ENCODE measurements around the gene OR5H2. TPM values are rescaled to one million over a fixed set of nuclear protein-coding genes. Genes with fewer than 3 reads are reported as not detected.

OR5H2 gene
- total RNA-seq (2021), result not detected in 3 replicates
- not detected for Bru-seq, nascent RNA
- long read RNA-seq, experiment 1, result 0 reads
- long read RNA-seq, experiment 2, result 0 reads
- long read RNA-seq, experiment 3, result 0 reads

DNA sequence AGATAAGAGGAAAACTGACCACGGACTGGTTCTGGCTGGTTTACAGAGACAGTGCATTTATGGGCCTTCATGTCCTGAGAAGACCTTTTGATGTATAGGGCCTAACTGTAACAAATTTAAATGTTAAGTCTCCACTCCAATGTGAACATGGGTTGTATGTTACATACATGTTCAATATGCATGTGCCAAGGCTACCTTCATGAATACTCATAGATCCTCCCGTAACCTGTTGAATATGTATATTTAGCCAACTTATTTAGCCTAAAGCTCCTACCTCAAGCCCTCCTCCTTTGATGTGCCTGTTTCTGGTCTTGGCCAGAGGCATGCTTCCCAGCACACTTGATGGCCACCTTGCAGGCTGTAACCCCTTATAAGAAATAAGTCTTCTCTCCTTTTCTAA, at the start of gene OR5H2:
TSS of gene OR5H2 (plus strand) at position 301 of the 400 bp plus-strand sequence. CDS start 398 bp downstream, outside the sequence.
- Mint-ChIP-seq H3K4me3 (no peak within 1 kb of the TSS), H3K9me3 (peaks cover 14% of the 10 kb centered on the region), H3K36me3 (peaks cover 5% of the 10 kb centered on the region), H3K4me1 (peaks cover 28% of the 10 kb centered on the region), H3K27me3 (ENCODE audit: low read depth) (no peaks in the 10 kb centered on the region; the same call in 1 of the 2 replicates), H3K27ac (no peak within 1 kb of the TSS)
- CTCF ChIA-PET, result interaction anchor here (0.8 kb wide), 1 partner anchor 22 kb away, joined by 4 read pairs; no protein-coding TSS in a partner anchor
- POLR2A ChIA-PET, result no interaction called here
- TF ChIP-seq TEAD1 (CRISPR knock-in tag; IDR thresholded peaks at IDR 0.05), result no peak
- no peak for TF ChIP-seq NR3C1 (CRISPR knock-in tag; conservative IDR thresholded peaks at IDR 0.05; ENCODE audit: low read depth)
- ATAC-seq (no peak), DNase-seq (ENCODE audit: low spot score) (no peak)

DNA sequence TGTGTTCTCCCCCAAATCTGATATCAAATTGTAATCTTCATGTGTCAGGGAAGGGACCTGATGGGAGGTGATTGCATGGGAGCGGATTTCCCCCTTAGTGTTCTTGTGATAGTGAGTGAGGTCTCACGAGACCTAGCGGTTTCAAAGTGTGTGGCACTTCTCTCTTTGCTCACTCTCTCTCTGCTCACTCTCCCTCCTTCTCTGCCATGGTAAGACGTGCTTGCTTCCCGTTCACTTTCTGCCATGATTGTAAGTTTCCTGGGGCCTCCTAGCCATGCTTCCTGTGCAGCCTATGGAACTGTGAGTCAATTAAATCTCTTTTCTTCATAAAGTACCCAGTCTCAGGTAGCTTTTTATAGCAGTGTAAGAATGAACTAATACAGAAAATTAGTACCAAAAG, 48.8 kb upstream of the OR5H2 start:
- Mint-ChIP-seq H3K9me3 (peaks cover 6% of the 10 kb centered on the region), H3K4me3 (no peak overlapping the region), H3K27ac (no peak overlapping the region), H3K4me1 (no peaks in the 10 kb centered on the region), H3K36me3 (no peaks in the 10 kb centered on the region; the same call in 1 of the 2 replicates), H3K27me3 (ENCODE audit: low read depth) (no peaks in the 10 kb centered on the region)
- CTCF ChIA-PET, result no interaction called here
- TF ChIP-seq AR (CRISPR knock-in tag; IDR thresholded peaks at IDR 0.05), result no peak
- TF ChIP-seq JUN (CRISPR knock-in tag; IDR thresholded peaks at IDR 0.05), result no peak
- TF ChIP-seq GRHL2 (CRISPR knock-in tag; IDR thresholded peaks at IDR 0.05; ENCODE audit: insufficient replicate concordance, severe bottlenecking), result no peak
- no peak for TF ChIP-seq JAZF1 (CRISPR knock-in tag; IDR thresholded peaks at IDR 0.05)
- no peak for TF ChIP-seq SMAD3 (CRISPR knock-in tag; IDR thresholded peaks at IDR 0.05; ENCODE audit: borderline replicate concordance)
- TF ChIP-seq ZNF423 (CRISPR knock-in tag; IDR thresholded peaks at IDR 0.05), result no peak
- no peak for TF ChIP-seq SMAD4 (CRISPR knock-in tag; IDR thresholded peaks at IDR 0.05)
- no peak for TF ChIP-seq ATF2 (CRISPR knock-in tag; IDR thresholded peaks at IDR 0.05; ENCODE audit: borderline replicate concordance, low read depth)
- no peak for TF ChIP-seq RELA (CRISPR knock-in tag; IDR thresholded peaks at IDR 0.05; ENCODE audit: borderline replicate concordance)
- no peak for TF ChIP-seq ZNF317 (CRISPR knock-in tag; IDR thresholded peaks at IDR 0.05; ENCODE audit: borderline replicate concordance, low read depth)
- no peak for TF ChIP-seq NFATC4 (CRISPR knock-in tag; IDR thresholded peaks at IDR 0.05)
- no peak for TF ChIP-seq HMGA2 (CRISPR knock-in tag; IDR thresholded peaks at IDR 0.05)
- no peak for TF ChIP-seq FOXP4 (CRISPR knock-in tag; IDR thresholded peaks at IDR 0.05)
- TF ChIP-seq PREB (CRISPR knock-in tag; IDR thresholded peaks at IDR 0.05; ENCODE audit: borderline replicate concordance), result no peak
- no peak for TF ChIP-seq ELF4 (CRISPR knock-in tag; IDR thresholded peaks at IDR 0.05; ENCODE audit: low read depth)
- POLR2A ChIA-PET, result no interaction called here
- ATAC-seq, result no peak
- DNase-seq (ENCODE audit: low spot score), result no peak

Data from WTC11 (cell line).